Measurements from ENCODE around the gene TOE1.
"Not testable (repeated sequence)": the region's sequence is repeated elsewhere in the genome, so short reads cannot be mapped to it uniquely, and the experiment has no call there.

Gene TOE1

DNA sequence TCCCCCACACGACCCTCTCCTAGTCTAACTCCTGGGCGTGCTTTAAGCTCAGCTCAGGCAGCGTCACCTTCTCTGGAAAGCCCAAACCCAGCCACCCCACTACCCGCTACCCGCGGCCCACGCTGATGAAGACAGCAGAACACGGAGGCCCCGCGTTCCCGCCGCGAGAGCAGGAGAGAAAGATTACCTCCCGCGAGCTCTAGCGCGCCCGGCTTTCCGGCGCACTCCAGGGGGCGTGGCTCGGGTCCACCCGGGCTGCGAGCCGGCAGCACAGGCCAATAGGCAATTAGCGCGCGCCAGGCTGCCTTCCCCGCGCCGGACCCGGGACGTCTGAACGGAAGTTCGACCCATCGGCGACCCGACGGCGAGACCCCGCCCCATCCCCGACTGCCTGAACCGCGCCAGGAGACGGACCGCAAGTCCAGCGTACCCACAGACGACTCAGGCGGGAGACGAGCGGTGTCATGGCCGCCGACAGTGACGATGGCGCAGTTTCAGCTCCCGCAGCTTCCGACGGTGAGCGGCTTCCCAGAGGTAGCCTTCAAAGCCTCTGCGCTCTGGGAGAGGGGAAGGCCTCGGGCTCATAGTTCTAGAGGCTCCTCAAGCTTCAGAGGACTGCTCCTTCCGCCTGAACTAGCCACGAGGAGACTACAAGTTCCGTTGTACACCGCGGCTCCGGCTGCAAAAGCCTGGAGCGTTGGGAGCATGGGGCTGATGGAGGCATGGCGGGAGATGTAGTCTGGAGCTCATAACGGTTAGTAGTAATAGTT is at the start of gene TOE1, which contains the start of gene MUTYH:
TOE1 (plus strand) TSS at position 382 of the 770 bp plus-strand sequence; CDS start at position 465, 83 bp downstream.
MUTYH (minus strand) TSS at position 652 of the 770 bp plus-strand sequence. CDS start 5,935 bp downstream, outside the sequence.
- DNase-seq, result peak; percentile 94

DNA sequence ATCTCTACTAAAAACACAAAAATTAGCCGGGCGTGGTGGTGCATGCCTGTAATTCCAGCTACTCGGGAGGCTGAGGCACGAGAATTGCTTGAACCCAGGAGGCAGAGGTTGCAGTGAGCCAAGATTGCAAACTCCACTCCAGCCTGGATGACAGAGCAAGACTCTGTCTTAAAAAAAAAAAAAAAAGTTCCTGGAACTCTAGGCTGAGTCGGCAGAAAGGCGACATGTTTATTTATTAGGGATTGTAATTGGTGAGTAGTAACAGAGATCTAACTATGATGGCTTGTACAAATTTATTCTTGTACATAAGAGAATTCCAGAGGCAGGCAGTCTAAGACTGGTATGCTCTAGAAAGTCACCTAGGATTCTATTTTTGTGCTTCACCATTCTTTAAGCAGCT is 49.0 kb upstream of the TOE1 start:
- not testable (repeated sequence) for DNase-seq

DNA sequence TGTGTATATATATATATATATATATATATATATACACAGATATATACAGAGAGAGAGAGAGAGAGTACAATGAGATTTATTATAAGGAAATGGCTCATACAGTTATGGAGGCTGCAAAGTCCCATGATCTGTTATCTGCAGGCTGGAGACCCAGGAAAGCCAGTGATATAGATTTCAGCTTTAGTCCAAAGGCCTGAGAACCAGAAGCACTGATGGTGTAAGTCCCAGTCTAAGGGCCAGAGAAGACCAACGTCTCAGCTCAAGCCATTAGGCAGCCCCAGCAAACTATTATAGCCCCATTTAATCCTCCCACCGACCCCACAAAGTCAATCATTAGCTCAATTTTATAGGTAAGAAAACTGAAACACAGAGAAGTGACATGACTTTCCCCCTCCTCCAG is 48.3 kb upstream of the TOE1 start:
- no peak for DNase-seq

DNA sequence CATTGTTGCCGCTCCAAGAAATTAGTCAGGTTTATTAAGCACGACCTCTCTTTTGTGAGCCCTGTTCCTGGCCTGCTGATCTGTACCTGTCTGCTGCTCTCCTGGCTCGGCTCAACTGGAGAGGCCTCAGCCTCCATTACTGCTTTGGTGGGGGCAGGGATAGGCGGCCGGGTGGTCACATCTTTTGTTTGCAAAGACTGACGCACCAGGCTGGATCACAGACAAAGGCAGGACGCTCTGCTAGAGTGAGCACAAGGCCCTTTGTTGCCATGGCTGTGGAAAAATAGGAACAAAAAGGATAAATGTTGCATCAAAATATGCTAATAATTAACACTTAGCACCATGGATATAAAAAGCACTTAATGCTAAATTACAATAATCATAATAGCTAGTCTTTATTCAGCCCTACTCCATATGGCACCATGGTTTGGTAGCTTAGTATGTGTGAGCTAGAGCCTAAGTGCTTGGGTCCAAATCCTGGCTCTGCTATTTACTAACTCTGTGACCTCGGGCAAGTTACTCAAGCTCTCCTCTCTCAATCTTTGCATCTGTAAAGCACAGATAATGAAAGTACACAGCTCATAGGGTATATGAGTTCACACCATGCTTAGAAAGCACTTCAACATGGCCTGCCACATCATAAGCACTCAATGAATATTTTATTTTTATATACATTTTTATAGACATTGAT is 42.2 kb upstream of the TOE1 start:
- DNase-seq, result no peak

DNA sequence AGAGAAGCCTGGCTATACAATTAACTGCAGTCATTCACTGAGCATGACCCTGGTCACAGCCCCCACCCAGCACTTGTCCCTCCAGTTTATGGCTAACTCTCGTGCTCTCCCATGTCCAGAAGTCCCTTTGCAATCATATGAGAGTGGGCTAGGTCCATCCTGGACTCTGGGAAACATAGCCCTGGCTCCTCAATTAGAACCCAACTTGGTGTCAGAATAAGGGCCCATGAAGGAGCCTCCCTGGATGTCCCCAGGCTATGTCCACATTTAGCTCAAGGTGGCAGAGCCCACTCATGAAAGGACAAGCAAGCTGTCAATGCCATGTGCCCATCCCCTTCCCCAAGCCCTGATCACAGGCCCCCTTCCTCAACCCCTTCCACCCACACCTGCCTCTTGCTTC is 40.7 kb upstream of the TOE1 start:
- DNase-seq, result no peak

DNA sequence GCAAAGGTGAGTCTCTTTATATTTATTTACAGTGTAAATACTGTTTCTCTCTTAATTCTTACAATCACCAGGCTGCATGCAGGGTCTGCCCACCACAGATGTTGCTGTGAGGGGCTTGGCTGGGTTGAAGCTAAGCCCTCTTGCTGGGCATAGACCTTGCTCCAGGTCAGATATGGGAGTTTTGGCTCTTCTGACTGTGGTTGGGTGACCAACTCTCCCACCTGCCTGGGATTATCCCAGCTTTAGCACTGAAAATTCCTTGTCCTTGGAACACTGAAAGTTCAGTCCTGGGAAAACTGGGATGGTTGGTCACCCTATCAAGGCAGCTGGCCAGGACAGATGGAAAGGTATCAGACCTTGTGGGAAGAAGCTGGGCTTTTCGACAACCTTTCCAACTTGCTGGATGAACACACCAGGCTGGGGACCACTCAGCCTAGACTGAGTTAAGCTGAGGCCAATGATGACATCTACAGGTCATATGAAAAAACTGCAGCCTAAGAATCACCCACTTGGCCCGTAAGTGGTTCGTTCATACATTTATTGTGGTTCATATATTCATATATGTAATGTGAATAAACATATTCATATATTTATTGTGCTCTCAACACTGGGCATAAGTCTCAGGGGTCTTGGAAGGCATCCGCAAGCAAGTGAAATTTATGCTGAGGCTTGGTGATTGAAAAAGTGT is 39.8 kb upstream of the TOE1 start:
- DNase-seq, result peak; percentile 20

DNA sequence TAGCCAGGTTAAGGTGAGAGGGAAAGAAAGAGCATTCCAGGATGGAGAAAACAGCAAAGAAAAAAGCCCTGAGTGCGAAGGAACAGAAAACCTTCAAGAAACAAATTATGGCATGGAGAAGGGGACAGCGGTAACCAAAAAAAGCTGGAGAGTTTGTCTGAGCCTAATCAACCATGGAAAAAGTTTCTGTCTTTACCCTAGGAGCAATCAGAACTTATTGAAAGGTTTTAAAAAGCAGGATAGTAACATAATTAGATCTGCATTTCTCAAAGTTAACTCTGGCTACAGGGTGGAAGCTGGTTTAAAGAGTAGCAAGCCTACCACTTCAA is 39.3 kb upstream of the TOE1 start:
- DNase-seq, result no peak

GRCh38 chr1:45302505-45303150 is 37.3 kb upstream of the TOE1 start:
- no peak for DNase-seq

DNA sequence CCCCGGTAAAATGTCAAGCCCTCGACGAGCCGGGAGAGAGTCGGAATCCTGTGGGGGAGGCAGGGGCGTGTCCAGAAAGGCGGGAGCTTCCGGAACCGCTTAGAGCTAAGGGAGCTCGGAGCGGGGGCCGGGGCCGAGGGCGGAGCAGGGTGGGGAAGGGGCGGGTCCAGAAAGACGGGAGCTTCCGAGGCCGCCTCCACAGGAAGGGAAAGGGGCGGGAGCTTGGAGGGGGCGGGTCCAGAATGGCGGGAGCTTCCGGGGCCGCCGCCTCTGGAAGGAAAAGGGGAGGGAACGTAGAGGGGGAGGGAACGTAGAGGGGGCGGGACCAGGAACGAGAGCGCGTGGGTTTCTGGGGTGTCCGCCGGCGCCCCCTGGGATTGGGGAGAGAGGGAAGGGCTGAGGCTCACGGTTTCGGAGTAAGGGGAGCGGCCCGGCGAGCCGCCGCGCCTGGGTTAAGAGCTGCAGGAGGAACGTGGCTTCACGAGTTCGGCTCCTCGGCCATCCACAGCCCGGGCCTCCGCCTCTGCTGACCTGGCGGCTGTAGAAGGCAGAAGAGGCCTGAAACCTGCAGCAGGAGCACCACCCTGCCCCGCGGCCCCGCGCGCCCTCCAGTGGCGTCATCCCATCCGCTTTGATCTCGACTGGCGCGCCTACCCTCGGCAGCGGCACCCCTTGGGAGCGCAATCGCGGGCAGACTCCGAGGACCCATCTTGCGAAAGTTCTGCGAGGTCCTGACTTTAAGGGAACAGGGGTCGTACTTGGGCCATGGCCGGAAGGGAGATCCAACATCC is 36.3 kb upstream of the TOE1 start:
- peak; percentile 99 for DNase-seq

DNA sequence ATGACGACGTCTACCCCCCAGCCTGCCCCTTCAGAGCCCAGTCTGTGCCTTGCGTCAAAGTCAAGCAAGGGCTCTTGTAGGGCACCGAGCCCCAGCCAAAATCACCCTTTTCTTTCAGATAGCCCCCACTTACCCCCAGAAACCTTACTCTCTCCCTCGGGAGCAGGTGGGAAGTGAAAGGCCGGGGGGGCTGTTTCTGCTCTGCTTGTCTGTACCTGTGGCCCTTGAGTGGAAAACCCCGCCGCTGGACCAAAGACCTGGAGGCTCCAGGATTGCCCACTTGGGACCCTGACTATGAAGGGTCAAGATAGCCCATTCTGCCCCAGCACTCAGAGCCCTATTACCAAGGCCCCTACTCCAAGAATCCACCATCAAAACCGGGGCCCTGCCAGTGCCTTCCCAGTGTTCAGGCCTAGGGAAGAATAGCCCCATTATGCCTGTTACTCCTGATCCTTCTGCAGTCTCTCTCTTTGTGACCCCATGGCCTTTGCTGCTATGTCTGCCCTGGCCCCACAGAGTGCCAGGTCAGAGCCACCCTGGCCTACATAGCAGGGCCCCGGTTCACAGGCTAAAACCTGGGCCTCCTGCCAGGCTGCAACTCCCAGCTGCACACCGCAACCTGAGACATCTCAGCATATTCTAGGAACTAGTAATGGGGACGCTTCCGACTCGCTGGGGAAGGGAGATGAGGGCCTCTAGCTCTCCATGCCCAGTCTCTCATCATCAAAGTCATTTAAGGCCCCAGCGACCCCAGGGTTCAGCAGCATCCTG is 35.5 kb upstream of the TOE1 start:
- no peak for DNase-seq

GRCh38 chr1:45305231-45305630 is 34.7 kb upstream of the TOE1 start:
- DNase-seq, result no peak

DNA sequence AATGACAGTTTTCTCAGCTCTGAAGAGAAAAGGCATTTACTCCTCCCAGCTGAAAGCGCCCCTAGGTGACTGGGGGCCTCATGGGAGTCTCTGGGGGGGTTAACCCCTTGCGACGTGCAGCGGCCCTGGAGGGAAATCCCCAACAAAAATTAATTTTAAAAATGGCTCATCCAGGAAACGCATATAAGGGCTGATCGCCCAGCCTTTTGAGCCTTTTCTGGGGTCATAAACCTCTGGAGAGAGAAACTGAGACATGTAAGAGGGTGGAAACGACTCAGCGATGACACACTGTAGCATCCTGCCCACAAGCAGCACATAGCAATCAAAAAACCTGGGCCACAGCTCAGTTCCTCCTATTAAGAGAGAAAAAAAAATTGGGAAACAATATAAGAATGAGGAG is 33.7 kb upstream of the TOE1 start:
- DNase-seq, result no peak

DNA sequence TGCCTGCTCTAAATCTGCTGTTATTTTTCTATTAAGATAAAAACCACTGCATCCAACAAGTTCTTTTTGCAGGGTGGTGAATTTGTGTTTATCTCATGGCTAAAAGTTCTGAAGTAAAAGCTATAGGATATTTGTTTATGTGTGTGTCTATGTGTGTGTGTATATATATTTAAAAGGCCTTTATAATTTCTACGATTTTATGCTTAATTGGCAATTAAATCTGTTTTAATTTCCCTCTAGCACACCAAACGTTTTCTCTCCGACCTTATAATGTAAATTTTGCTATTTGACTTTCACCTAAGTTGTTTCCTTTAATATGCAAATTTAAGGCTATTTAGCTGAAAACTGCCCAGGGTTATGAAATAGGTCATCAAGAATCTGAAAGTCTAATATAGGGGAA is 33.1 kb upstream of the TOE1 start:
- DNase-seq, result no peak

- no peak for DNase-seq
Observed at GRCh38 chr1:45314266-45314665, 25.7 kb upstream of the TOE1 start.

GRCh38 chr1:45317166-45317565 is 22.8 kb upstream of the TOE1 start:
- DNase-seq, result no peak

- DNase-seq, result no peak
Observed at GRCh38 chr1:45319761-45320160, 20.2 kb upstream of the TOE1 start.

DNA sequence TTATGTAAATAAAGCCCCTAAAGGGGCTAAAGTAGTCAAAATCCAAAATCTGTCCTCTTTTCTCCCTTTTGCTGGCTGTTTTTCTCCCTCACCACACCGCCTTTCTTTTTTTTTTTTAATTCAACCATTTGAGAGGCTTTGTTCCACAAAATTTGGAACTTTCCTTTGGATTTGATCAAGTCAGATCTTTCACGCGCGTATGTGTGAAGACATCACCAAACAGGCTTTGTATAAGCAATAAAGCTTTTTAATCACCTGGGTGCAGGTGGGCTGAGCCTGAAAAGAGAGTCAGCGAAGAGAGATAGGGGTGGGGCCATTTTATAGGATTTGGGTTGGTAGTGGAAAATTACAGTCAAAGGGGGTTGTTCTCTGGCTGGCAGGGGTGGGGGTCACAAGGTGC is 18.5 kb upstream of the TOE1 start:
- no peak for DNase-seq

GRCh38 chr1:45322486-45323040 is 17.4 kb upstream of the TOE1 start:
- DNase-seq, result no peak

- no peak for DNase-seq
Observed at GRCh38 chr1:45325851-45326506, 14.0 kb upstream of the TOE1 start.

Data from stimulated activated CD4-positive, alpha-beta T cell treated with anti-CD3 and anti-CD28 coated beads, Interleukin-12 subunit alpha, Interleukin-12 subunit beta, amount 100 ng/mL, for 4 hours (primary cell).